Measurements from ENCODE around the gene KPNA6.

- no peak for TF ChIP-seq POLR2A (IDR thresholded peaks at IDR 0.05)
- TF ChIP-seq, protein P1, sequence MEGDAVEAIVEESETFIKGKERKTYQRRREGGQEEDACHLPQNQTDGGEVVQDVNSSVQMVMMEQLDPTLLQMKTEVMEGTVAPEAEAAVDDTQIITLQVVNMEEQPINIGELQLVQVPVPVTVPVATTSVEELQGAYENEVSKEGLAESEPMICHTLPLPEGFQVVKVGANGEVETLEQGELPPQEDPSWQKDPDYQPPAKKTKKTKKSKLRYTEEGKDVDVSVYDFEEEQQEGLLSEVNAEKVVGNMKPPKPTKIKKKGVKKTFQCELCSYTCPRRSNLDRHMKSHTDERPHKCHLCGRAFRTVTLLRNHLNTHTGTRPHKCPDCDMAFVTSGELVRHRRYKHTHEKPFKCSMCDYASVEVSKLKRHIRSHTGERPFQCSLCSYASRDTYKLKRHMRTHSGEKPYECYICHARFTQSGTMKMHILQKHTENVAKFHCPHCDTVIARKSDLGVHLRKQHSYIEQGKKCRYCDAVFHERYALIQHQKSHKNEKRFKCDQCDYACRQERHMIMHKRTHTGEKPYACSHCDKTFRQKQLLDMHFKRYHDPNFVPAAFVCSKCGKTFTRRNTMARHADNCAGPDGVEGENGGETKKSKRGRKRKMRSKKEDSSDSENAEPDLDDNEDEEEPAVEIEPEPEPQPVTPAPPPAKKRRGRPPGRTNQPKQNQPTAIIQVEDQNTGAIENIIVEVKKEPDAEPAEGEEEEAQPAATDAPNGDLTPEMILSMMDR (IDR thresholded peaks at IDR 0.05) = no peak
Observed at GRCh38 chr1:32181563-32181962, 73.7 kb downstream of the KPNA6 start.
